HCT116 (cell line): ENCODE measurements around the gene TUBB4A. TPM values are rescaled to one million over a fixed set of nuclear protein-coding genes. Genes with fewer than 3 reads are reported as not detected.

Source experiments
- ATAC-seq: fragments of 200-7000 bp; cut with Tn5 transposase; 2 replicates; pipeline ENCODE4 v1.9.1; 2020; ENCODE audit warnings: mild to moderate bottlenecking, moderate library complexity
- BruUV-seq: library from RNA; stranded (reverse); fragments of 400-500 nt; replicated peaks from 2 replicates; lab custom pipeline; 2021; lab: Mats Ljungman, UMichigan
- CTCF ChIA-PET: fragments of 300-600 bp; sonication (Branson Sonifier 250); formaldehyde crosslinking; loops from one replicate; lab custom pipeline; 2021; ENCODE audit warnings: antibody characterized with exemption; lab: Charles Lee
- POLR2A ChIA-PET: fragments of 300-600, 350-600 bp; sonication (Branson Sonifier 250); formaldehyde crosslinking; loops from one replicate; lab custom pipeline; 2021; ENCODE audit warnings: antibody characterized with exemption; lab: Charles Lee
- RAD21 ChIA-PET, 2 experiments: fragments of 300-600 bp; sonication (Branson Sonifier 250); formaldehyde crosslinking; loops; one replicate each; lab custom pipeline; 2023; ENCODE audit warnings: low total read pairs in 2 of 2; ENCODE audit not compliant: uncharacterized antibody in 2 of 2, unreplicated experiment in 2 of 2, low non-redundant PET in 1 of 2; lab: Charles Lee
- DNase-seq: peaks from one replicate; pipeline ENCODE4 v3.0.0-alpha.2; 2010; ENCODE audit warnings: low read depth, low spot score
- H2AFZ ChIP-seq: fragments of 200-600 bp; shearing (Covaris generic), sonication (generic); 2 replicates; pipeline ENCODE4 v1.6.1; 2017; ENCODE audit warnings: low read depth, mixed run types, mixed read lengths, antibody characterized with exemption, low read length; ENCODE audit not compliant: poor library complexity, severe bottlenecking
- H3K27ac ChIP-seq: 2 replicates; pipeline ENCODE4 v1.5.1; 2012; ENCODE audit warnings: low read depth, low read length
- H3K27me3 ChIP-seq: fragments of 200-600 bp; sonication (generic); 2 replicates; pipeline ENCODE4 v1.6.1; 2016; ENCODE audit warnings: mixed run types, low read length, mixed read lengths; ENCODE audit not compliant: insufficient read depth
- H3K36me3 ChIP-seq, 2 experiments: fragments of 200-500 bp in 1 of 2; fragments of 200-600 bp in 1 of 2; sonication (Bioruptor generic) in 1 of 2; sonication (generic) in 1 of 2; 2 replicates each; pipeline versions ENCODE4 v1.5.1 to v1.6.1; 2014 to 2016; ENCODE audit warnings: low read length in 2 of 2, inconsistent platforms in 1 of 2, mixed read lengths in 1 of 2, mixed run types in 1 of 2; ENCODE audit not compliant: insufficient read depth in 2 of 2, control insufficient read depth in 1 of 2
- H3K4me1 ChIP-seq, 2 experiments: fragments of 200-600 bp in 1 of 2; sonication (generic) in 1 of 2; 2 replicates each; pipeline versions ENCODE4 v1.5.1 to v1.6.1; 2012 to 2017; ENCODE audit warnings: low read length in 2 of 2, inconsistent platforms in 1 of 2, mild to moderate bottlenecking in 1 of 2, mixed read lengths in 1 of 2, mixed run types in 1 of 2, moderate library complexity in 1 of 2; ENCODE audit not compliant: insufficient read depth in 2 of 2, control insufficient read depth in 1 of 2
- H3K4me2 ChIP-seq: fragments of 200-600 bp; sonication (generic); 2 replicates; pipeline ENCODE4 v1.6.1; 2017; ENCODE audit warnings: mixed run types, low read length, mixed read lengths
- H3K4me3 ChIP-seq, 2 experiments: fragments of 200-600 bp in 1 of 2; sonication (generic) in 1 of 2; replicated peaks in 1 of 2; 2 replicates each; pipeline ENCODE4 v1.5.1; 2011 to 2016; ENCODE audit warnings: low read length in 2 of 2, control low read depth in 1 of 2, low read depth in 1 of 2, mild to moderate bottlenecking in 1 of 2, mixed read lengths in 1 of 2, mixed run types in 1 of 2
- H3K79me2 ChIP-seq: fragments of 200-600 bp; sonication (generic); 2 replicates; pipeline ENCODE4 v1.6.1; 2017; ENCODE audit warnings: mild to moderate bottlenecking, mixed run types, low read length, moderate library complexity, mixed read lengths; ENCODE audit not compliant: insufficient read depth
- H3K9ac ChIP-seq: fragments of 200-600 bp; sonication (generic); 2 replicates; pipeline ENCODE4 v1.6.1; 2016; ENCODE audit warnings: low read length, mixed read lengths
- H3K9me2 ChIP-seq: fragments of 200-600 bp; sonication (generic), shearing (Covaris generic); 2 replicates; pipeline ENCODE4 v1.6.1; 2017; ENCODE audit warnings: mixed run types, mild to moderate bottlenecking, moderate library complexity; ENCODE audit not compliant: insufficient read depth
- H3K9me3 ChIP-seq, 2 experiments: fragments of 200-500 bp in 1 of 2; fragments of 200-600 bp in 1 of 2; sonication (Bioruptor generic) in 1 of 2; sonication (generic) in 1 of 2; 2 replicates each; pipeline ENCODE4 v1.6.1; 2014 to 2017; ENCODE audit warnings: low read length in 2 of 2, mixed read lengths in 2 of 2, inconsistent platforms in 1 of 2, low read depth in 1 of 2, mild to moderate bottlenecking in 1 of 2, mixed run types in 1 of 2, moderate library complexity in 1 of 2; ENCODE audit not compliant: control insufficient read depth in 1 of 2, insufficient read depth in 1 of 2
- H4K20me1 ChIP-seq: fragments of 200-600 bp; sonication (generic), shearing (Covaris generic); 2 replicates; pipeline ENCODE4 v1.6.1; 2017; ENCODE audit warnings: mixed run types, mild to moderate bottlenecking, moderate library complexity; ENCODE audit not compliant: insufficient read depth
- EGR1 ChIP-seq: IDR thresholded peaks from 2 replicates; pipeline ENCODE4 v1.6.1; 2012; ENCODE audit warnings: low read depth
- ELF1 ChIP-seq: IDR thresholded peaks from 2 replicates; pipeline ENCODE4 v1.6.1; 2012; ENCODE audit warnings: low read depth, borderline replicate concordance
- EZH2 ChIP-seq: fragments of 200-600 bp; sonication (generic); IDR thresholded peaks from 2 replicates; pipeline ENCODE4 v1.6.1; 2017; ENCODE audit warnings: antibody characterized with exemption, mixed run types
- EZH2phosphoT487 ChIP-seq: fragments of 200-600 bp; IDR thresholded peaks from 2 replicates; pipeline ENCODE4 v1.6.1; 2018; ENCODE audit warnings: antibody characterized with exemption, borderline replicate concordance
- REST ChIP-seq: IDR thresholded peaks from 2 replicates; pipeline ENCODE4 v1.6.1; 2012; ENCODE audit warnings: low read depth
- SIN3A ChIP-seq: IDR thresholded peaks from 2 replicates; pipeline ENCODE4 v1.6.1; 2012; ENCODE audit warnings: low read depth
- TCF7L2 ChIP-seq: IDR thresholded peaks from 2 replicates; pipeline ENCODE4 v1.7.0; 2011; ENCODE audit warnings: borderline replicate concordance, inconsistent platforms; ENCODE audit not compliant: insufficient read depth, insufficient read length; ENCODE audit errors: extremely low read depth
- ZNF274 ChIP-seq: fragments of 200-500 bp; sonication (Bioruptor generic); IDR thresholded peaks from 2 replicates; pipeline ENCODE4 v1.6.1; 2014; ENCODE audit warnings: mild to moderate bottlenecking, low read depth, low read length, inconsistent platforms
- intact Hi-C: fragments of 100-400 bp; cut with micrococcal nuclease; formaldehyde crosslinking; loops from 2 replicates; pipeline ENCODE4 v1.10.0; 2022
- total RNA-seq: library from RNA; stranded (reverse); gene quantifications from one replicate; pipeline ENCODE4 v1.2.1, GENCODE V29; 2021; ENCODE audit not compliant: unreplicated experiment
- TF ChIP-seq, protein P1 (sequence below): IDR thresholded peaks from 2 replicates; pipeline ENCODE4 v1.6.1; 2011; ENCODE audit warnings: mild to moderate bottlenecking, low read length, moderate library complexity; ENCODE audit not compliant: insufficient replicate concordance; ENCODE audit errors: extremely low read depth

The TUBB4A gene
- total RNA-seq, 1 experiment from 2014 or later, result 32.5 TPM

DNA sequence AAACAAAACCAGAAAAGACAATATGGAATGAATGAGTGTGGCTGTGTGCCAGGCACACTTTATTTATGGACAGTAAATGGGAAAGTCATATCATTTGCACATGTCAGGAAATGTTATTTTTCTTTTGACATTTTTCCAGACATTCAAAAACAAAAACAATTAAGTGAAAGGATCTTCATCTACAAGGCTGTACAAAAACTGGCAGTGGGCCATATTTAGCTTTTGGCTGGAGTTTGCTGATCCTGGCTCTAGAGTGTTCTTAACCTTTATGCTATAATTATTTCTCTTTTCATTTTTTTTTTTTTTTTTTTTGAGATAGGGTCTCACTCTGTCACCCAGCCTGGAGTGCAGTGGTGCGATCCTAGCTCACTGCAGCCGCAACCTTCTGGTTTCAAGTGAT lies 22.2 kb upstream of the TUBB4A start:
- Histone ChIP-seq H3K36me3 (no peaks in the 10 kb centered on the region), H3K27ac (no peak overlapping the region), H3K4me2 (no peak overlapping the region), H3K27me3 (no peaks in the 10 kb centered on the region)
- intact Hi-C loops, result no loop called here
- CTCF ChIA-PET, result no interaction called here
- DNase-seq, result no peak
- TF ChIP-seq, protein P1, sequence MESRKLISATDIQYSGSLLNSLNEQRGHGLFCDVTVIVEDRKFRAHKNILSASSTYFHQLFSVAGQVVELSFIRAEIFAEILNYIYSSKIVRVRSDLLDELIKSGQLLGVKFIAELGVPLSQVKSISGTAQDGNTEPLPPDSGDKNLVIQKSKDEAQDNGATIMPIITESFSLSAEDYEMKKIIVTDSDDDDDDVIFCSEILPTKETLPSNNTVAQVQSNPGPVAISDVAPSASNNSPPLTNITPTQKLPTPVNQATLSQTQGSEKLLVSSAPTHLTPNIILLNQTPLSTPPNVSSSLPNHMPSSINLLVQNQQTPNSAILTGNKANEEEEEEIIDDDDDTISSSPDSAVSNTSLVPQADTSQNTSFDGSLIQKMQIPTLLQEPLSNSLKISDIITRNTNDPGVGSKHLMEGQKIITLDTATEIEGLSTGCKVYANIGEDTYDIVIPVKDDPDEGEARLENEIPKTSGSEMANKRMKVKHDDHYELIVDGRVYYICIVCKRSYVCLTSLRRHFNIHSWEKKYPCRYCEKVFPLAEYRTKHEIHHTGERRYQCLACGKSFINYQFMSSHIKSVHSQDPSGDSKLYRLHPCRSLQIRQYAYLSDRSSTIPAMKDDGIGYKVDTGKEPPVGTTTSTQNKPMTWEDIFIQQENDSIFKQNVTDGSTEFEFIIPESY, result no peak
- no peak for TF ChIP-seq EZH2phosphoT487
- no peak for TF ChIP-seq SIN3A
- TF ChIP-seq EZH2, result no peak
- TF ChIP-seq REST, result no peak
- no peak for TF ChIP-seq ZNF274
- TF ChIP-seq TCF7L2, result no peak
- no peak for TF ChIP-seq EGR1
- TF ChIP-seq ELF1, result no peak
- TF ChIP-seq, all 23 proteins: peak for 0
- H2AFZ ChIP-seq, result no peak overlapping the region
- H3K4me1 ChIP-seq, result peaks cover 3 to 19% of the 10 kb centered on the region in 2 experiments; a peak in 3 of 4 replicates
- no peak for ATAC-seq
- H4K20me1 ChIP-seq, result no peaks in the 10 kb centered on the region
- RAD21 ChIA-PET, result no interaction called here
- BruUV-seq, result no TSS peak
- H3K9me2 ChIP-seq, result no peaks in the 10 kb centered on the region
- H3K79me2 ChIP-seq, result no peaks in the 10 kb centered on the region
- H3K4me3 ChIP-seq, result no peak overlapping the region
- no peak overlapping the region for H3K9ac ChIP-seq
- H3K9me3 ChIP-seq, result no peaks in the 10 kb centered on the region
- POLR2A ChIA-PET, result no interaction called here
